HG03432 (cell line): Measurements from ENCODE around the gene FAM13C.
"Not testable (repeated sequence)": the region's sequence is repeated elsewhere in the genome, so short reads cannot be mapped to it uniquely, and the experiment has no call there.

Source experiments
- ATAC-seq: cut with Tn5 transposase; IDR thresholded peaks from one replicate; pipeline ENCODE4 v1.9.1; 2021; ENCODE audit warnings: mild to moderate bottlenecking, moderate library complexity; ENCODE audit not compliant: unreplicated experiment

The FAM13C gene

DNA sequence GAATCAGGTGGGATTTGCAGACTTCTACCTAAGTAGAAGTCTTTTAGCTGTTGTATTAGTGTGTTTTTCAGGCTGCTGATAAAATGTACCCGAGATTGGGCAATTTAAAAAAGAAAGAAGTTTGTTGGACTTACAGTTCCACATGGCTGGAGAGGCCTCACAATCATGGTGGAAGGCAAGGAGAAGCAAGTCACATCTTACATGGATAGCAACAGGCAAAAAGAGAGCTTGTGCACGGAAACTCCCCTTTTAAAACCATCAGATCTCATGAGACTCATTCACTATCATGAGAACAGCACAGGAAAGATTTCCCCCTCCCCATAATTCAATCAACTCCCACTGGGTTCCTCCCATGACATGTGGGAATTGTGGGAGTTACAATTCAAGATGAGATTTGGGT, 123.2 kb downstream of the FAM13C start:
- ATAC-seq, result not testable (repeated sequence)

GRCh38 chr10:59237775-59238174, 124.6 kb downstream of the FAM13C start:
- ATAC-seq, result no peak

- no peak for ATAC-seq
Observed at GRCh38 chr10:59236064-59236697, 126.2 kb downstream of the FAM13C start.

GRCh38 chr10:59234816-59235429, 127.4 kb downstream of the FAM13C start:
- ATAC-seq, result no peak

- ATAC-seq, result no peak
Observed at GRCh38 chr10:59234194-59234593, 128.2 kb downstream of the FAM13C start.

DNA sequence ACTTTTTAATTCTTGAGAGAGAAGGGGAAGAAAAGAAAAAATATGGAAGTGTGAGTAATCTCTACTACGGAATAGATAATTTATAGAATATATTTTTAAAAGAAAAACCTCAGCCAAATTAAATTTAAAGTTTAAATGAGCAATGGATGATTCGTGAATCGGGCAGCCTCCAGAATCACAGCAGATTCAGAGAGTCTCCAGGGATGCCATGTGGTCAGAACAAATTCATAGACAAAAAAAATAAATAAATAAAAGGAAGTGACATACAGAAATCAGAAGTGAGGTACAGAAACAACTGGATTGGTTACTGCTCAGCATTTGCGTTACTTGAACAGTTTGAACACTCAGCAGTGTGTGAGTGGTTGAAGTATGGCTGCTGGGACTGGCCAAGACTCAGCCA, 132.9 kb downstream of the FAM13C start:
- ATAC-seq, result no peak

DNA sequence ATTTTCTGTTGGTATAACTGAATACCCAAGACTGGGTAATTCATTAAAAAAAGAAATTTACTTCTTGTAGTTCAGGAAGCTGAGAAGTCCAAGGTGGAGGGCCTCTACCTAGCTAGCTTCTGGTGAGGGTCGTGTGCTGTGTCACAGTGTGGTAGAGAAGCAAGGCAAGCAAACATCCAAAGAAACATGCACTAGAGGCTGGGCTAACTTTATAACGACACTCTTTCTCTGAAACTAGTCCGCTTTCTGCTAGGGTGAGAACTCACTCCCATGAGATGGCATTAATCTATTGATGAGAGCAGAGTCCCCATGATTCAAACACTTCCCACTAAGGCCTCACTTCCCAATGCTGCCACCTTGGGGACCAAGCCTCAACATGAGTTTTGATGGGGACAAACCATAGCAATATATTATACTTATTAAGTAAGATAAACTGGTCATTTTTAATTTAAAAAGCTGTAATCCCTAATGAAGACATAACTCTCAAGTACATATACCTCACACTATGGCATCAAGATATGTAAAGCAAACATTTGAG, 135.1 kb downstream of the FAM13C start:
- ATAC-seq, result no peak

DNA sequence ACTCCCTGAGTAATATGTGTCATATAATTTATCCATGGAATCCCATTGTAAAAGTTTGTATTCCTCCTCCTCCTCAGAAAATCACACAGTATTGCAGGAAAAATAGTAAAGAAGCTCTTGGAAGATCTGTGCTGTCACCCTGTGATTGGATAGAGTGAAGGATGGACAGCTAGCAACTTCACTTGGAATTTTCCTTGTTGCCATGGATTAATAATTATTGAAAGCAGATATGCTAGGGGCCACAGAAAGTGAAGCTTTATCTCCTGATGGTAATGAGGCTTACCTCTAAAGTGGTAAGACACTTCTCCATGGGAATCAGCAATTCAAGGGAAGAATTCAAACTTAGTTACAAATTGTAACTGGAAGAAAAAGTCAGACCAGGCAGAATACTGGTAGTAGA, 137.1 kb downstream of the FAM13C start:
- ATAC-seq, result no peak

GRCh38 chr10:59223597-59223996, 138.8 kb downstream of the FAM13C start:
- not testable (repeated sequence) for ATAC-seq

- no peak for ATAC-seq
Observed at GRCh38 chr10:59222788-59223187, 139.6 kb downstream of the FAM13C start.

DNA sequence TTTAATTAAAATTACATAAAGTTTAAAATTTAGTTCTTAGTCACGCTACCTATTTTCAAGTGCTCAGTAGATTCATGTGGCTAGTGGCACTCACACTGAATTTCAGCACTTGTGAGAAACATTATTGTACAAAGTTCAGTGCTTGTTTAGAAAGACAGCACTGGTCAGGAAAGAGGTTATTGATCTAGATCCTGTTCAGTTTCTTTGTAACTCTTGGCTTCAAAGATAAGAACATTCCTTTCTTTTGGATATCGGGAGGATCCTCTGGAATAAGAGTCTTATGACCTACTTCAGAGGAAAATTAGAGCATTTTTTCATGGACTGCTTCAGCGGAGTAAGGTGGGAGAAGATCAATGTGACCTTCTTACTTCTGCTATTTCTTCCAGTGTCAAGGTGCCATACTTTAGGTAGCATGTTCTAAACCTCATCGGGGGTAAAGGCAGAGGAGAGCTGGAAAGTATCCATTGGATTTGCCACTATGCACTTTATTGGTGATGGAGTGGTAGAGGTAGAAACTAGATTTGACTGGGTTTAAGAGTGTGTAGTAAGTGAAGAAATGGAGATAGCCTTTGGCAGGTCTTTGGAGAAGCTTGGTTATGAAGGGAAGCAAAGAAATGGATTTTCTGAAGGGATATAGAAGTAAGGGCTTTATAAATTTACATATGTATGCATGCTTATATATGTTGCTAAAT, 146.0 kb downstream of the FAM13C start:
- ATAC-seq, result no peak

- ATAC-seq, result no peak
Observed at GRCh38 chr10:59214160-59214559, 148.2 kb downstream of the FAM13C start.

- ATAC-seq, result no peak
Observed at GRCh38 chr10:59212301-59212798, 150.0 kb downstream of the FAM13C start.

GRCh38 chr10:59206204-59206720, 156.1 kb downstream of the FAM13C start:
- ATAC-seq, result no peak
